Adrenal gland (tissue), 5 donors: ENCODE measurements around the gene IVNS1ABP.

Experiments used
- POLR2A ChIP-seq, 2 donors: fragments of 450-650 bp; IDR thresholded peaks; one replicate each; pipeline ENCODE4 v1.6.1; 2017; ENCODE audit warnings: antibody characterized with exemption in 2 of 2, mild to moderate bottlenecking in 2 of 2, moderate library complexity in 1 of 2
- TF ChIP-seq, protein P1 (sequence below), 6 experiments: fragments of 450-650 bp in 4 of 6; fragments of 200-600 bp in 2 of 6; sonication (generic) in 1 of 6; IDR thresholded peaks; 1 replicate in 5 of 6; 2 replicates in 1 of 6; pipeline versions ENCODE4 v1.5.1 to v1.8.0; 2016 to 2021; ENCODE audit warnings: antibody characterized with exemption in 6 of 6, mild to moderate bottlenecking in 2 of 6, moderate library complexity in 1 of 6
- donor health status: DM: no; HTN: no; CAD: no.

- TF ChIP-seq, protein P1, sequence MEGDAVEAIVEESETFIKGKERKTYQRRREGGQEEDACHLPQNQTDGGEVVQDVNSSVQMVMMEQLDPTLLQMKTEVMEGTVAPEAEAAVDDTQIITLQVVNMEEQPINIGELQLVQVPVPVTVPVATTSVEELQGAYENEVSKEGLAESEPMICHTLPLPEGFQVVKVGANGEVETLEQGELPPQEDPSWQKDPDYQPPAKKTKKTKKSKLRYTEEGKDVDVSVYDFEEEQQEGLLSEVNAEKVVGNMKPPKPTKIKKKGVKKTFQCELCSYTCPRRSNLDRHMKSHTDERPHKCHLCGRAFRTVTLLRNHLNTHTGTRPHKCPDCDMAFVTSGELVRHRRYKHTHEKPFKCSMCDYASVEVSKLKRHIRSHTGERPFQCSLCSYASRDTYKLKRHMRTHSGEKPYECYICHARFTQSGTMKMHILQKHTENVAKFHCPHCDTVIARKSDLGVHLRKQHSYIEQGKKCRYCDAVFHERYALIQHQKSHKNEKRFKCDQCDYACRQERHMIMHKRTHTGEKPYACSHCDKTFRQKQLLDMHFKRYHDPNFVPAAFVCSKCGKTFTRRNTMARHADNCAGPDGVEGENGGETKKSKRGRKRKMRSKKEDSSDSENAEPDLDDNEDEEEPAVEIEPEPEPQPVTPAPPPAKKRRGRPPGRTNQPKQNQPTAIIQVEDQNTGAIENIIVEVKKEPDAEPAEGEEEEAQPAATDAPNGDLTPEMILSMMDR (IDR thresholded peaks at IDR 0.05) = no peak
- no peak for TF ChIP-seq POLR2A (IDR thresholded peaks at IDR 0.05)
Measured at GRCh38 chr1:185267701-185268100, 49.3 kb downstream of the IVNS1ABP start.
